Body of pancreas (tissue), 4 donors: ENCODE measurements around the gene DHRS12. TPM values are rescaled to one million over a fixed set of nuclear protein-coding genes. Genes with fewer than 3 reads are reported as not detected.

ENCODE experiments used
- ATAC-seq: fragments of 150-250 bp; one replicate; pipeline ENCODE4 v1.9.1; 2016
- DNase-seq, 4 donors: peaks; one replicate each; pipeline ENCODE4 v3.0.0-alpha.2; 2019
- H3K27ac ChIP-seq, 4 donors: fragments of 200-600 bp; sonication (generic); 1 replicate in 3 of 4; 2 replicates in 1 of 4; pipeline versions ENCODE4 v1.5.1 to v1.6.1; 2016 to 2019; ENCODE audit warnings: mild to moderate bottlenecking in 1 of 4, mixed read lengths in 1 of 4, moderate library complexity in 1 of 4
- H3K27me3 ChIP-seq, 2 donors: fragments of 200-600 bp; sonication (generic); one replicate each; pipeline ENCODE4 v1.6.0; 2016; ENCODE audit warnings: mild to moderate bottlenecking in 1 of 2
- H3K36me3 ChIP-seq, 2 donors: fragments of 200-600 bp; sonication (generic); replicated peaks in 1 of 2; 2 replicates each; pipeline ENCODE4 v1.5.1; 2016; ENCODE audit warnings: low read depth in 2 of 2; ENCODE audit not compliant: insufficient read depth in 1 of 2
- H3K4me1 ChIP-seq: fragments of 200-600 bp; sonication (generic); one replicate; pipeline ENCODE4 v1.6.0; 2016
- H3K4me3 ChIP-seq, 2 donors: fragments of 200-600 bp; sonication (generic); 1 replicate in 1 of 2; 2 replicates in 1 of 2; pipeline ENCODE4 v1.5.1; 2016 to 2019
- H3K9me3 ChIP-seq, 3 donors: fragments of 200-600 bp; sonication (generic); 1 replicate in 2 of 3; 2 replicates in 1 of 3; pipeline ENCODE4 v1.5.1; 2016
- POLR2A ChIP-seq, 3 donors: fragments of 450-650 bp; IDR thresholded peaks; one replicate each; pipeline ENCODE4 v1.6.1; 2016; ENCODE audit warnings: antibody characterized with exemption in 3 of 3, mild to moderate bottlenecking in 2 of 3
- WGBS, 2 donors: methylation state at CpG; one replicate each; pipeline ENCODE4 v1.1.5; 2017; 5-methylcytosine and 5-hydroxymethylcytosine counted together
- intact Hi-C: fragments of 100-400 bp; cut with DNase I; formaldehyde crosslinking; loops from one replicate; pipeline ENCODE4 v1.15.1; 2023
- total RNA-seq, 2 donors: library from RNA; depleted of rRNA; stranded (reverse); fragments of >200 nt; gene quantifications; one replicate each; pipeline ENCODE4 v1.1.0, GENCODE V29; 2016
- TF ChIP-seq, protein P1 (sequence below), 7 experiments: fragments of 450-650 bp in 4 of 7; fragments of 200-600 bp in 3 of 7; sonication (generic) in 3 of 7; IDR thresholded peaks; one replicate each; pipeline ENCODE4 v1.5.1; 2016 to 2019; ENCODE audit warnings: antibody characterized with exemption in 7 of 7

Gene DHRS12
- total RNA-seq, 2 donors from 2014 or later = 4.0 to 38.7 TPM

DNA sequence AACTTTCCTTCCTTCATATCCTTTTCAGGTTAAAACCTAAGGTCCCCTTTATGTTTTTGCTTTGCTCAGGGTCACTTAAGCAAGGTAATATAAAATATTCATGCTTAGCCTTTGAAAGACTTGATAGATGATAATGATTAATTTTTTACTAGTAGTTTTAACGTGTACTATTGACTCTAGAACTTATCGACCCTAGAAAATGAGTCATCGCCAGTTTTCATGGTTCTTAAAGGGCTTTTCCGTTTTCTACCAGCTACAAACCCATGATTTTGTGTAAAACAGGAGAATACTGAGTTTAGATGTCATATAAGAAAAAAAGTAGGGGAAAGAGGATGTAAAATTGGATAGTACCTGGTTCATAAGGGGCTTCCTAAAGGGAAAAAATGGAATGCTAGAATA is 75.7 kb downstream of the DHRS12 start:
- intact Hi-C loops = loop anchor here (10.0 kb wide), 1 partner anchor 123 kb away; no protein-coding TSS in a partner anchor
- ATAC-seq (peak; percentile 54), DNase-seq (peak in 1 of 4 donors; percentile 28)
- H3K4me1 ChIP-seq = peaks cover 77% of the 10 kb centered on the region
- no peaks in the 10 kb centered on the region for H3K9me3 ChIP-seq
- 17 to 19% methylated on average over 4 of the region's 4 CpGs for WGBS, 2 donors
- TF ChIP-seq, protein P1, sequence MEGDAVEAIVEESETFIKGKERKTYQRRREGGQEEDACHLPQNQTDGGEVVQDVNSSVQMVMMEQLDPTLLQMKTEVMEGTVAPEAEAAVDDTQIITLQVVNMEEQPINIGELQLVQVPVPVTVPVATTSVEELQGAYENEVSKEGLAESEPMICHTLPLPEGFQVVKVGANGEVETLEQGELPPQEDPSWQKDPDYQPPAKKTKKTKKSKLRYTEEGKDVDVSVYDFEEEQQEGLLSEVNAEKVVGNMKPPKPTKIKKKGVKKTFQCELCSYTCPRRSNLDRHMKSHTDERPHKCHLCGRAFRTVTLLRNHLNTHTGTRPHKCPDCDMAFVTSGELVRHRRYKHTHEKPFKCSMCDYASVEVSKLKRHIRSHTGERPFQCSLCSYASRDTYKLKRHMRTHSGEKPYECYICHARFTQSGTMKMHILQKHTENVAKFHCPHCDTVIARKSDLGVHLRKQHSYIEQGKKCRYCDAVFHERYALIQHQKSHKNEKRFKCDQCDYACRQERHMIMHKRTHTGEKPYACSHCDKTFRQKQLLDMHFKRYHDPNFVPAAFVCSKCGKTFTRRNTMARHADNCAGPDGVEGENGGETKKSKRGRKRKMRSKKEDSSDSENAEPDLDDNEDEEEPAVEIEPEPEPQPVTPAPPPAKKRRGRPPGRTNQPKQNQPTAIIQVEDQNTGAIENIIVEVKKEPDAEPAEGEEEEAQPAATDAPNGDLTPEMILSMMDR (IDR thresholded peaks at IDR 0.05) = no peak
- TF ChIP-seq POLR2A (IDR thresholded peaks at IDR 0.05) = no peak
- H3K36me3 ChIP-seq = no peaks in the 10 kb centered on the region
- no peaks in the 10 kb centered on the region for H3K27me3 ChIP-seq
- peak overlapping the region; percentile 74 to 88 (median 80) for H3K27ac ChIP-seq
- H3K4me3 ChIP-seq = no peak overlapping the region

DNA sequence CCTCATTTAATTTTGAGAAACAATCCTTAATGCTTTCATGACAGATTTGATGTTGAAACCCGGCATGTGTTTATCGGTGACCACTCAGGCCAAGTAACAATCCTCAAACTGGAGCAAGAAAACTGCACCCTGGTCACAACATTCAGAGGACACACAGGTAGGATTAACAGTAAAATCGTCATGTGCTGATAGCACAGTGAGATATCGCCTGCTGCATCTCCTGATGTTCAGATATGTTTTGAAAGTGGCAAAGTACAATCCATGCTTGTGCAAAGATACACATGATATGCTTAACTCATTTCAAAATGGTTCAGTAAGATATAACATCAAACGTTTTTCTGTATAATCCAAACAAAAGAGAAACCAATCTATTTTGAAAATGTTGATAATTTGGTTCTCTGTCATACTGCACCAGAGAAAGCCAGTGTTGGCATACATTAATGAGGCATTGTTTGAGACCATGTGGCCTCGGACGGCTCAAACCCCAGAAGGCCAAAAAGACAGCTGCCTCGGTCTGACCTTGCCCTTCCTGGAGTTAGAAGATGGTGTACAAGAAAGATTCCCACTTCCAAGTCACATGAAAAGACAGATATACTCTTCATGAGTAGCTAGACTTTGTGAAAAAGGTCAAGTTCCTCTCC is 76.2 kb downstream of the DHRS12 start:
- no peaks in the 10 kb centered on the region for H3K36me3 ChIP-seq
- H3K4me1 ChIP-seq = peaks cover 72% of the 10 kb centered on the region
- 38 to 41% methylated on average over 8 of the region's 8 CpGs for WGBS, 2 donors
- DNase-seq (no peak), ATAC-seq (peak; percentile 4)
- intact Hi-C loops = loop anchor here (10.0 kb wide), 1 partner anchor 123 kb away; no protein-coding TSS in a partner anchor
- H3K27ac ChIP-seq = peak overlapping the region; percentile 74 to 88 (median 80)
- H3K9me3 ChIP-seq = no peaks in the 10 kb centered on the region
- no peak for TF ChIP-seq POLR2A (IDR thresholded peaks at IDR 0.05)
- TF ChIP-seq, protein P1 (IDR thresholded peaks at IDR 0.05) = no peak
- H3K4me3 ChIP-seq = no peak overlapping the region
- H3K27me3 ChIP-seq = no peaks in the 10 kb centered on the region

DNA sequence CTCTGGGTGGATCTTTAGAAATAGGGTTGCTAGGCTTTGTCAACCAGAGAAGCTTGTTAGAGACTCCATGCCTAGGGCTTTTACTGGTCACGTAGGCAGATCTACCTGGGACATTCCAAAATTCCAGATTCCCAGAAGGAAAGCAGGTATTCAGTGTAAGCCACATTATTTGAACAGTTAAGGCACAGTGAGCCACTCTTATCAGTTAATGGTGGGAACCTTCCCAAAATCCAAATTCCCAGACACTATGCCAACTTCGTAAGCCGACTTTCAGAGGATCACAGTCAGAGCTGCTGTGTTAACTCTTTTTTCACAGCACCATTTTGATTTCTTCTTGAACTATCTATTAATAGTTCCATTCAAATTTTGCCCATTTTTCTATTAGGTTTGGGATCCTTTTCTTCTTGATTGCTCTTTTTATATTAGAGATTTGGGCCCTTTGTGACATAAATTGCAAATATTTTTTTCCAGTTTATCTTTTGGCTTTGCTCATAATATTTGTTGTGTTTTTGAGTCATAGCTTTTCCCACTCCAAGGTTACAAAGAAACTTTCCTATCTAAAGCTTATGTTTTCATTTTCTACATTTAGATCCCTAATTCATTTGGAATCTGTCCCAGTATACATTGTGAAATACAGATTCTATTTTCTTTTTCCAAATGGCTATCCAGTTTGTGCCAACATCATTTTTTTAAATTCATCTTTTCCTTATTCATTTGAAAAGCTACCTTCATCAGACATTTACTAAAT is 77.3 kb downstream of the DHRS12 start:
- DNase-seq (peak in 1 of 4 donors; percentile 56), ATAC-seq (peak; percentile 67)
- Histone ChIP-seq H3K4me1 (peaks cover 72% of the 10 kb centered on the region), H3K27ac (peak overlapping the region; percentile 61 to 88 (median 75)), H3K27me3 (no peaks in the 10 kb centered on the region), H3K4me3 (no peak overlapping the region), H3K9me3 (no peaks in the 10 kb centered on the region), H3K36me3 (no peaks in the 10 kb centered on the region)
- 16 to 22% methylated on average over 3 of the region's 3 CpGs for WGBS, 2 donors
- intact Hi-C loops = loop anchor here (10.0 kb wide), 1 partner anchor 122 kb away; no protein-coding TSS in a partner anchor
- TF ChIP-seq, protein P1 (IDR thresholded peaks at IDR 0.05) = no peak
- no peak for TF ChIP-seq POLR2A (IDR thresholded peaks at IDR 0.05)

DNA sequence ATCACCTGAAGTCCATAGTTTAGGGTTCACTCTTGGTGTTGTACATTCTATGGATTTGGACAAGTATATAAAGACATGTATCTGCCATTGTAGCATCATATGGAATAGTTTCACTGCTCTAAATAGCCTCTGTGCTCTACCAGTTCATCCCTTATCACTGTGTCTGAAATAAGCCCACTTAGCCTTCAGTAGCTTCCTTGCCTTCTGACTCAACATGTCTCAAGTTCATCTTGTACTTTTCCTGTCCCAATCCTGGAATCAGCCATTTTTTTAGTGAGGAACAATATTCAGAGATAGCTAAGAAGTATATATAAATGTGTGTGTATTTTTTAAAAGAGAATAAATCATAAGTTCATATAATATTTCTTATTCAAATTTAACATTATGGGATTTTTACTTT is 79.2 kb downstream of the DHRS12 start:
- intact Hi-C loops = loop anchor here (10.0 kb wide), 1 partner anchor 120 kb away; no protein-coding TSS in a partner anchor
- H3K4me1 ChIP-seq = peaks cover 61% of the 10 kb centered on the region
- no peak overlapping the region for H3K4me3 ChIP-seq

More for the DNA sequence above, 79.2 kb downstream of the DHRS12 start:
- DNase-seq = no peak
- TF ChIP-seq, protein P1 (IDR thresholded peaks at IDR 0.05) = no peak
- TF ChIP-seq POLR2A (IDR thresholded peaks at IDR 0.05) = no peak
- Histone ChIP-seq H3K36me3 (no peaks in the 10 kb centered on the region), H3K9me3 (no peaks in the 10 kb centered on the region), H3K27ac (no peak overlapping the region), H3K27me3 (no peaks in the 10 kb centered on the region)
- ATAC-seq = no peak
